Measurements from ENCODE around the gene COMMD3. TPM values are rescaled to one million over a fixed set of nuclear protein-coding genes. Genes with fewer than 3 reads are reported as not detected.

The COMMD3 gene
- total RNA-seq, 1 experiment from 2014 or later = 43.5 TPM

DNA sequence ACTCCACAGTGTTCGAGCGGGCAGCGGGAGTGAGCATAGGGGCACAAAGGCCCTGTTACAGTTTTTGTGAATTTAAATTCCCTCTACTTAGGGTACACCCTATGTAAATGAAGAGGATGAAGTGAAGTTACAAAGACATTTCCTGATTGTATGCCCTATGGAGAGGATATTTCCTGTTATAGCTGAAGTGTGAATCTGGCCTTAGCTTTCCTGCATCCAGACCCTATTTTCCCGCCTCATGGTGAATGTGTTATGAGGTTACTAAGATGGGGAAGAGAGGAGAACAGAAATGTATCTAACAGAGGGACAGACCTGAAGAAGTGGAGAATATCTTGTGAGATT, 37.8 kb upstream of the COMMD3 start:
- no TSS peak for BruUV-seq (replicated peaks)
- H3K79me2 ChIP-seq (ENCODE audit: low read depth) = no peaks in the 10 kb centered on the region
- H3K4me2 ChIP-seq = no peak overlapping the region
- no peak overlapping the region for H3K4me3 ChIP-seq
- POLR2A ChIA-PET (ENCODE audit: unreplicated experiment) = no interaction called here
- TF ChIP-seq, protein P1, sequence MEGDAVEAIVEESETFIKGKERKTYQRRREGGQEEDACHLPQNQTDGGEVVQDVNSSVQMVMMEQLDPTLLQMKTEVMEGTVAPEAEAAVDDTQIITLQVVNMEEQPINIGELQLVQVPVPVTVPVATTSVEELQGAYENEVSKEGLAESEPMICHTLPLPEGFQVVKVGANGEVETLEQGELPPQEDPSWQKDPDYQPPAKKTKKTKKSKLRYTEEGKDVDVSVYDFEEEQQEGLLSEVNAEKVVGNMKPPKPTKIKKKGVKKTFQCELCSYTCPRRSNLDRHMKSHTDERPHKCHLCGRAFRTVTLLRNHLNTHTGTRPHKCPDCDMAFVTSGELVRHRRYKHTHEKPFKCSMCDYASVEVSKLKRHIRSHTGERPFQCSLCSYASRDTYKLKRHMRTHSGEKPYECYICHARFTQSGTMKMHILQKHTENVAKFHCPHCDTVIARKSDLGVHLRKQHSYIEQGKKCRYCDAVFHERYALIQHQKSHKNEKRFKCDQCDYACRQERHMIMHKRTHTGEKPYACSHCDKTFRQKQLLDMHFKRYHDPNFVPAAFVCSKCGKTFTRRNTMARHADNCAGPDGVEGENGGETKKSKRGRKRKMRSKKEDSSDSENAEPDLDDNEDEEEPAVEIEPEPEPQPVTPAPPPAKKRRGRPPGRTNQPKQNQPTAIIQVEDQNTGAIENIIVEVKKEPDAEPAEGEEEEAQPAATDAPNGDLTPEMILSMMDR (conservative IDR thresholded peaks at IDR 0.05) = no peak
- no peak for TF ChIP-seq EZH2 (IDR thresholded peaks at IDR 0.05; ENCODE audit: low read depth)
- no peaks in the 10 kb centered on the region for H4K20me1 ChIP-seq (ENCODE audit: insufficient read depth)
- CTCF ChIA-PET = no interaction called here
- intact Hi-C loops (cut with micrococcal nuclease; ENCODE audit: unreplicated experiment) = no loop called here
- H3K27me3 ChIP-seq (ENCODE audit: insufficient read depth, low read depth) = no peaks in the 10 kb centered on the region
- H3F3A ChIP-seq (ENCODE audit: insufficient read depth, low read depth) = no peaks in the 10 kb centered on the region
- no peaks in the 10 kb centered on the region for H3K4me1 ChIP-seq (replicated peaks; ENCODE audit: insufficient read depth)
- no peaks in the 10 kb centered on the region for H3K9me2 ChIP-seq (ENCODE audit: insufficient read depth)
- H3K36me3 ChIP-seq (ENCODE audit: low read depth) = no peaks in the 10 kb centered on the region
- no peak overlapping the region for H2AFZ ChIP-seq
- no peaks in the 10 kb centered on the region for H3K9me3 ChIP-seq (ENCODE audit: insufficient read depth, low read depth)
- H3K27ac ChIP-seq = no peak overlapping the region
- no peak for DNase-seq

DNA sequence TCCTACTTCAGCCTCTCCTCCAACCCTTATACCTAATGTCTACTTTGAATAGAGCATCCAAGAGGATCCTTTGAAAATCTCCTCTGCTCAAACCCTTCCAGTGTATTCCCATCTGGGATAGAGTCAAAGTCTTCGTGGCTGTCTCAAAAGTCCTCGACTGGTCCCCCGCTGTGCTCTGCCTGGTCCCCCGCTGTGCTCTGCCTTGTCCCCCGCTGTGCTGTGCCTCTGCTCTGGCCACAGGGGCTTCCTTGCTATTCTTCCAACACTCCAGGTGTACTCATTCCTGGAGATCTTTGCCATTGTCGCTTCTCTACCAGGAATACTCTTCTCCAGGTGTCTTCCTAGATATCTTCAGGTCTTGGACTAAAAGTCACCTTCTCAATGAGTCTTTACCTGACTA, 36.1 kb upstream of the COMMD3 start:
- H4K20me1 ChIP-seq (ENCODE audit: insufficient read depth) = no peaks in the 10 kb centered on the region
- no peaks in the 10 kb centered on the region for H3K9me2 ChIP-seq (ENCODE audit: insufficient read depth)
- no peak overlapping the region for H3K4me3 ChIP-seq
- no peaks in the 10 kb centered on the region for H3K9me3 ChIP-seq (ENCODE audit: insufficient read depth, low read depth)
- DNase-seq = no peak
- H3K27ac ChIP-seq = no peak overlapping the region
- no peaks in the 10 kb centered on the region for H3K27me3 ChIP-seq (ENCODE audit: insufficient read depth, low read depth)
- H3F3A ChIP-seq (ENCODE audit: insufficient read depth, low read depth) = no peaks in the 10 kb centered on the region
- no TSS peak for BruUV-seq (replicated peaks)
- H3K4me1 ChIP-seq (replicated peaks; ENCODE audit: insufficient read depth) = no peaks in the 10 kb centered on the region
- H3K36me3 ChIP-seq (ENCODE audit: low read depth) = no peaks in the 10 kb centered on the region
- no peaks in the 10 kb centered on the region for H3K79me2 ChIP-seq (ENCODE audit: low read depth)
- H2AFZ ChIP-seq = no peak overlapping the region
- TF ChIP-seq, protein P1 (conservative IDR thresholded peaks at IDR 0.05) = no peak
- TF ChIP-seq EZH2 (IDR thresholded peaks at IDR 0.05; ENCODE audit: low read depth) = no peak
- no peak overlapping the region for H3K4me2 ChIP-seq
- CTCF ChIA-PET = no interaction called here
- POLR2A ChIA-PET (ENCODE audit: unreplicated experiment) = no interaction called here
- intact Hi-C loops (cut with micrococcal nuclease; ENCODE audit: unreplicated experiment) = no loop called here

DNA sequence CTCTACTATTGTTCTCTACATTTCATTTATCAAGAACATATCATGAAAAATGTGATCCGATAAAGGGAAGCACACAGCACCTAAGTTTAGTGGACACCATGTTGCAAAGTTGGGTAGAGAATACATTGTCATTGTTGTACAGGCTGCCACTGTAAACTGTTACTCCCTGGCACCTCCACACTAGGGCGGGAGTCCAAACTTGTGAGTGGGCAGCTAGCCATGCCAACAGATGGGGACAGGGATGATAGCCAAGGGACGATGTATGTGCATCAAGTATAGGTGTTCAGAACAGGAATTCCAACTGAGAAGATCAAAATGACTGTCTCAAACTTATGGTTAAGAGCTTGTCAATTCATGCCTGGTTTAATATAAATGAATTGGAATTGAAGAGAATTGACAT, 31.1 kb upstream of the COMMD3 start:
- Histone ChIP-seq H3K9me3 (ENCODE audit: insufficient read depth, low read depth) (peaks cover 4% of the 10 kb centered on the region; the same call in 1 of the 2 replicates), H3K27me3 (ENCODE audit: insufficient read depth, low read depth) (no peaks in the 10 kb centered on the region), H3K36me3 (ENCODE audit: low read depth) (no peaks in the 10 kb centered on the region), H3K4me1 (replicated peaks; ENCODE audit: insufficient read depth) (no peaks in the 10 kb centered on the region), H3K79me2 (ENCODE audit: low read depth) (no peaks in the 10 kb centered on the region), H3K4me3 (no peak overlapping the region), H3F3A (ENCODE audit: insufficient read depth, low read depth) (no peaks in the 10 kb centered on the region), H3K4me2 (no peak overlapping the region), H2AFZ (no peak overlapping the region), H3K9me2 (ENCODE audit: insufficient read depth) (no peaks in the 10 kb centered on the region), H4K20me1 (ENCODE audit: insufficient read depth) (no peaks in the 10 kb centered on the region), H3K27ac (no peak overlapping the region)
- no peak for DNase-seq
- no peak for TF ChIP-seq EZH2 (IDR thresholded peaks at IDR 0.05; ENCODE audit: low read depth)
- TF ChIP-seq, protein P1 (conservative IDR thresholded peaks at IDR 0.05) = no peak
- CTCF ChIA-PET = interaction anchor here (0.6 kb wide), 1 partner anchor 1135 kb away, joined by 7 read pairs; no protein-coding TSS in a partner anchor
- no TSS peak for BruUV-seq (replicated peaks)
- POLR2A ChIA-PET (ENCODE audit: unreplicated experiment) = interaction anchor here (0.7 kb wide), 1 partner anchor 1248 kb away, joined by 3 read pairs; no protein-coding TSS in a partner anchor
- intact Hi-C loops (cut with micrococcal nuclease; ENCODE audit: unreplicated experiment) = no loop called here

All from PC-9 (cell line).